Measurements from ENCODE around the gene TEX14.

Gene TEX14

GRCh38 chr17:58568044-58568799 is 123.6 kb downstream of the TEX14 start:
- no peak for DNase-seq

GRCh38 chr17:58565389-58566311 is 126.2 kb downstream of the TEX14 start:
- DNase-seq = no peak

GRCh38 chr17:58564971-58565370 is 126.9 kb downstream of the TEX14 start:
- no peak for DNase-seq

DNA sequence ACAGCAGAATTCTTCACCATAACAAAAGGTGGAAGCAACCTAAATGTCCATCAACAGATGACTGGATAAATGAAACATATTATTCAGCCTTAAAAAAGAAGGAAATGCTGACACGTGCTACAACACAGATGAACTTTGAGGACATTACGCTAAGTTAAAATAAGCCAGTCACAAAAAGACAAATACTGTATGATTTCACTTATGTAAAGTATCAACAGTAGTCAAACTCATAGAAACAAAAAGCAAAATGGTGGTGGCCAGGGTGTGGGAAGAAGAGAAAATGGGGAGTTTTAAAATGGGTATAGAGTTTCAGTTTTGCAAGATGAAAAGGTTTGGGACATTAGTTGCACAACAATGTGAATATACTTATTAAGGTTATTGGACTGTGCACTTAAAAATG is 127.6 kb downstream of the TEX14 start:
- DNase-seq = no peak

DNA sequence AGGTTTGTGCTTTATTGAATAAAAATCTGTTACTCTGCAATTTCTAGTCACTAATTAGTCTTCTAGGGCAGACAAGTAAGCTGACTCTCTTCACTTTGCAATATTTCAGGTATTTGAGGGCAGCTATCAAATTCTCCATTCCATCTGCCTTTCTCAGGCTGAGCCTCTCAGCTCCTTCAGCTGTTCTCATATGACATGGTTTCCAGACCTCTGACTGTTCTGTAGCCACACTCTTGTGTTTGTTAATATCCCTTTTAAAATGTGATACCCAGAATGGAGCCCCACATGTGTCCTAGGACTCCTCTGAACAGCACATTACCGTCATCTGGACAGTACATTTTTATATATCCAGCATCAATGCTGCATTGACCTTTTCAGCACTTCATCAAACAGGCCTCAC is 131.3 kb downstream of the TEX14 start:
- DNase-seq = no peak

DNA sequence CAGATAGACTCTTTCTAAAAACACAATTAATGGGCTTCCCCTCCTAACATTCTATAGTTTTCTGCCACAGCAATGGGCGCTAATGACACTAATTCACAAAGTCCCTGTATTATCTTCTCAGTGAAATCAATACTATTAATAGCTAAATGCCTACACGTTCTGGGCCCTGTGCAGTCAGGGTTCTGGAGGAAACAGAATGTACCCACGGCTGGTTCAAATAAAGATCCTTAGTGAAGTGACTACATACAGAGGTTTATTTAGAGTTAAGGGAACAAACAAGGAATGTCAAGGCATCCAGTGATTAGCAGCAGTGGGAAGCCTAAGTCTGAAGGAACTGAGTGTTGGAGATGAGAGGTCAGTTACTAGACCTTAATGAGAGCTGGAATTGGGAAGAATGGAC is 133.9 kb downstream of the TEX14 start:
- no peak for DNase-seq

DNA sequence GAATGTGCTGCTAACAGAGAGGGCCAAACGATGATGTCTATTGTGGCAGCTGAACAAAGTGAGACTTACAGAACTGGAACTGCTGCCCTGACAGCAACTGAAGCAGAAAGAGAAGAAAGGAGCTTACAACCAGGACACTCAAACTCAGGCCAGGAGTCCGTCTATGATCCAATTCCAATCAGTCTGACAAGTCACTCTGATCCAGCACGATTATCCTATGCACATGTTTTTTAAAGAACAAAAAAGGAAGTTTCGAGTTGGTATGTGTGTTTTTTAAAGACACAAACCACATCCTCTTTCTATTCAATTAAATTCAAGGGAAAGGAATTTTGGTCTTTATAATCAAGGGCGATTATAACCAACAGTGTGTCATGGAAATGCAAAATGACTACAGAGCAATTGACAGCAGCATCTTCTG is 135.0 kb downstream of the TEX14 start:
- DNase-seq = peak in 16 of 56 donors; percentile 9 to 54 (median 28)

DNA sequence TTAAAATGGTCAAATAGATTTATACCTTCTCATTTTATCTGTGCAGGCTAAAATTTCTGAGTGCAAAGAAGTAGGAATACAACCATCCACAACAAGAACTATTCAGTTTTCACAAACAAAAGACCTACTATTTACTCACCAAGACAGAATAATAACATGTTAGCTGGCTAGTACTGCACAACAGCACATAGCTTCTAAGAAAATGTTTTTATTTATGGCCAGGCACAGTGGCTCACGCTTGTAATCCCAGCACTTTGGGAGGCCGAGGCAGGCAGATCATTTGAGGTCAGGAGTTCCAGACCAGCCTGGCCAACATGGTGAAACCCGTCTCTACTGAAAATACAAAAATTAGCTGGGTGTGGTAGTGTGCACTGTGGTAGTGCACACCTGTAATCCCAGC is 136.7 kb downstream of the TEX14 start:
- DNase-seq = peak in 25 of 56 donors; percentile 5 to 79 (median 31)

DNA sequence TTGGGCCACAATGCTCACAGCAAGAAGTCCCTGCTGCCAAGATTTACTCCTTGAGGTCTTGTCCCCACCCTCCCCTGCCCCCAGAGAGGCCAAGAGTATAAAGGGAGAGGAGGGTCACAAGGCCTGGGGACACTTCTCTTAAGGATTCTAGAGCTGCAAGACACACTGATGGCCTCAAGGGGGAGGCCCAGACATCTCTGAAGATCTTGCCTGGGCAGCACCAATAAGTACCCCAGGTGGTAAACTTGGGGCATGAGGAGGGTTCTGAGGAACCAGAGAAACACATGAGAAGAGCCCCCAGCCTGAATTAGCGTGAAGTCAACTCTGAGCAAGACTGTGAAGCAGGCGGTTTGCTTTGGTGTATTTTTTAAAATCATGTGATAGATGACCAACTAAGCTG is 150.6 kb downstream of the TEX14 start:
- DNase-seq = peak in 1 of 56 donors; percentile 19

GRCh38 chr17:58539698-58540097 is 152.1 kb downstream of the TEX14 start:
- no peak for DNase-seq

GRCh38 chr17:58538811-58539409 is 152.9 kb downstream of the TEX14 start:
- no peak for DNase-seq

DNA sequence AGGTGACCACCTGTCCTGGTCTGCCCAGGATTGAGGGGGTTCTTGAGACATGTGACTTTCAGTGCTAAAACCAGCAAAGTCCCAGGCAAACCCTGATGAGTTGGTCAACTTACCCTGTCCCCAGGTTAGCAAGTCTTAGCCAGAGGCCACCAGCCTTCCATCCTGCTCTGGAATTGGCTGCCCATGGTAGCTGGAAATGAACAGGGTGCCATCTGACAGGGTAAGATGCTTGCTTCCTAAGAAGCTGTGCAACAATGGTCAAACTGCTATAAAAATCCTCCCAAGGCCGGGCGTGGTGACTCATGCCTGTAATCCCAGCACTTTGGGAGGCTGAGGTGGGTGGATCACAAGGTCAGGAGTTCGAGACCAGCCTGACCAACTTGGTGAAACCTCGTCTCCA is 154.6 kb downstream of the TEX14 start:
- no peak for DNase-seq

DNA sequence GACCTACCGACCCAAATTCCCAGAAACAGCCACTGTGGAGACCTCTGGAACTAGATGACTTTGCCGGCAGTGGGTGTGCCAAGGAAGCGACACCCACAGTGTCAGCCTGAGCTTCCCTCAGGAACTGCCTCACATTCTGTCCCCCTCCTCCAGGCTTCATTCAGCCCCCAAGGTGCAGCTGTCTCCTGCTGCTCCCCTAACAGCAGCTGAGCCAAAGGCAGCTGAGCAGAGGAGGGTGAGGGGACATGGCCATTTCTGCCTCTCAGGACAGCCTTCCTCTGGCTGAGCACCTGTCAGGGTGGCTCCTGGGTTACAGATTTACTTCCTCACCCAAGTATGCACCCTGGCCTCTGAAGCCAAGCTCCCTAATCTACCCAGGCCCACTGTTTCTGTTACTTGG is 155.3 kb downstream of the TEX14 start:
- no peak for DNase-seq

DNA sequence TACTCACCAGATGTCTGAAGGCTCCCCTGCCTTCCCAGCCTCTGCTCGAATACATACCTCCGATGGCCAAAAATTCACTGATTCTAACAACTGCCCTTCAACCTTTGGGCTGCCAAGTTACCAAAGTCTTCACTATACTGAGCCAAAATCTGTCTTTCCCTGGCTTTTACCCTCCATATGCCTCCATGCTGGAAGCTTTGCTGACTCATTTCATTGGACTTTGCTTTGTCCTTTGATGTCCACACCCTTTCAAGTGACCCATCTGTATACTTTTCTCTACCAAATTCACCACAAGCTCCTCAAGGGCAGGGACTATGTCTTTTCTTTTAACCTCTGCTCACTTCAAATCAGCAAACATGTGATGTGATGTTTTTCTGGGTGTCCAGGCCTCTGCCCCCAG is 156.4 kb downstream of the TEX14 start:
- DNase-seq = no peak

GRCh38 chr17:58534901-58535421 is 156.9 kb downstream of the TEX14 start:
- DNase-seq = no peak

GRCh38 chr17:58534331-58534730 is 157.5 kb downstream of the TEX14 start:
- no peak for DNase-seq

GRCh38 chr17:58533616-58534188 is 158.1 kb downstream of the TEX14 start:
- peak in 17 of 56 donors; percentile 25 to 64 (median 37) for DNase-seq

GRCh38 chr17:58532555-58532951 is 159.3 kb downstream of the TEX14 start:
- DNase-seq = peak in 1 of 56 donors; percentile 31

- DNase-seq = peak in 47 of 56 donors; percentile 26 to 90 (median 64)
Measured at GRCh38 chr17:58531661-58532554, 159.9 kb downstream of the TEX14 start.

DNA sequence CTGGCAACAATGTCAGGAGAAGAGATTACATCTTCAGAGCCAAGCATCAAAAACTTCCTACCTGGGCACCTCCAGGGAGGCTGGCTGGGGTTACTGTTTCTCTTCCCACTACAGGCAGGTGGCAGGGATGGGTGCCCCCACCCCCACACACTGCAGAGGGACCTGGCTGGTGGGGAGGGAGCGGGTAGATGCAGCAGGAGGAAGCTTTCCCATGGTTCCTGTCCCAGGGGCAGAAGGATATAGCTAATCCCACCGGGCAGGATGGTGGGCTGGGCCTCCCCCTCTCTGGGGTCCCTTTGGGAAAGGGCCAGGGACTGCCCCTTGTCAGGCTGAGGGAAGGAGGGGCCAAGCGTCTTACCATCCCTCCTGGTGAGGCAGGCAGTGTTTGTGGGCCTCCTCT is 160.7 kb downstream of the TEX14 start:
- DNase-seq = peak in 5 of 56 donors; percentile 34 to 41 (median 36)

Data from amygdala (tissue), 56 donors.